OCI-LY1 (cell line): ENCODE data around the gene MAPK9.

Experiments
- H2AFZ ChIP-seq: fragments of 200-600 bp; sonication (generic), shearing (Covaris generic); 2 replicates; pipeline ENCODE4 v1.6.0; 2014; ENCODE audit warnings: antibody characterized with exemption, mild to moderate bottlenecking, low read length
- H3F3A ChIP-seq: fragments of 200-600 bp; sonication (generic), shearing (Covaris generic); 2 replicates; pipeline ENCODE4 v1.6.0; 2014; ENCODE audit warnings: mild to moderate bottlenecking, antibody characterized with exemption, low read length, moderate library complexity; ENCODE audit not compliant: insufficient read depth
- H3K27ac ChIP-seq: fragments of 200-600 bp; sonication (generic); 2 replicates; pipeline ENCODE4 v1.5.1; 2014; ENCODE audit warnings: low read length, mixed run types, mild to moderate bottlenecking, low read depth; ENCODE audit not compliant: poor library complexity, severe bottlenecking
- H3K27me3 ChIP-seq: fragments of 200-600 bp; sonication (generic); 2 replicates; pipeline ENCODE4 v1.6.0; 2014; ENCODE audit warnings: antibody characterized with exemption, mild to moderate bottlenecking, low read length, moderate library complexity; ENCODE audit not compliant: insufficient read depth
- H3K36me3 ChIP-seq: fragments of 200-600 bp; sonication (generic); 2 replicates; pipeline ENCODE4 v1.6.1; 2014; ENCODE audit warnings: mild to moderate bottlenecking, antibody characterized with exemption, low read length, moderate library complexity, mixed read lengths; ENCODE audit not compliant: insufficient read depth
- H3K4me1 ChIP-seq: fragments of 200-600 bp; sonication (generic); 2 replicates; pipeline ENCODE4 v1.5.1; 2014; ENCODE audit warnings: mild to moderate bottlenecking, low read length, moderate library complexity; ENCODE audit not compliant: insufficient read depth, severe bottlenecking
- H3K4me2 ChIP-seq: fragments of 200-600 bp; sonication (generic), shearing (Covaris generic); 2 replicates; pipeline ENCODE4 v1.6.1; 2014; ENCODE audit warnings: low read length
- H3K4me3 ChIP-seq: fragments of 200-600 bp; sonication (generic); 2 replicates; pipeline ENCODE4 v1.5.1; 2014; ENCODE audit warnings: low read length, low read depth, mild to moderate bottlenecking, mixed read lengths; ENCODE audit not compliant: poor library complexity, severe bottlenecking
- H3K79me2 ChIP-seq: fragments of 200-600 bp; shearing (Covaris generic); 2 replicates; pipeline ENCODE4 v1.6.1; 2016; ENCODE audit warnings: mixed run types, low read length, mixed read lengths; ENCODE audit not compliant: insufficient read depth
- H3K9ac ChIP-seq: fragments of 200-600 bp; sonication (generic), shearing (Covaris generic); 2 replicates; pipeline ENCODE4 v1.6.1; 2014; ENCODE audit warnings: mild to moderate bottlenecking, low read length, mixed read lengths
- H3K9me2 ChIP-seq: fragments of 200-600 bp; sonication (generic), shearing (Covaris generic); 2 replicates; pipeline ENCODE4 v1.6.1; 2014; ENCODE audit warnings: low read depth, mild to moderate bottlenecking, low read length, mixed read lengths
- H3K9me3 ChIP-seq: fragments of 200-600 bp; shearing (Covaris generic); 2 replicates; pipeline ENCODE4 v1.6.1; 2014; ENCODE audit warnings: low read length, mixed read lengths
- H4K20me1 ChIP-seq: fragments of 200-600 bp; sonication (generic), shearing (Covaris generic); 2 replicates; pipeline ENCODE4 v1.6.0; 2016; ENCODE audit warnings: mild to moderate bottlenecking, low read length; ENCODE audit not compliant: insufficient read depth
- EZH2 ChIP-seq: fragments of 200-600 bp; sonication (generic), shearing (Covaris generic); IDR thresholded peaks from 2 replicates; pipeline ENCODE4 v1.8.0; 2017; ENCODE audit warnings: borderline replicate concordance, mixed run types, mild to moderate bottlenecking, antibody characterized with exemption, low read length, moderate library complexity, mixed read lengths
- TF ChIP-seq, protein P1 (sequence below): fragments of 200-600 bp; sonication (generic), shearing (Covaris generic); IDR thresholded peaks from 2 replicates; pipeline ENCODE4 v1.5.1; 2017; ENCODE audit warnings: mild to moderate bottlenecking, antibody characterized with exemption, low read length, moderate library complexity, mixed read lengths

MAPK9 gene

DNA sequence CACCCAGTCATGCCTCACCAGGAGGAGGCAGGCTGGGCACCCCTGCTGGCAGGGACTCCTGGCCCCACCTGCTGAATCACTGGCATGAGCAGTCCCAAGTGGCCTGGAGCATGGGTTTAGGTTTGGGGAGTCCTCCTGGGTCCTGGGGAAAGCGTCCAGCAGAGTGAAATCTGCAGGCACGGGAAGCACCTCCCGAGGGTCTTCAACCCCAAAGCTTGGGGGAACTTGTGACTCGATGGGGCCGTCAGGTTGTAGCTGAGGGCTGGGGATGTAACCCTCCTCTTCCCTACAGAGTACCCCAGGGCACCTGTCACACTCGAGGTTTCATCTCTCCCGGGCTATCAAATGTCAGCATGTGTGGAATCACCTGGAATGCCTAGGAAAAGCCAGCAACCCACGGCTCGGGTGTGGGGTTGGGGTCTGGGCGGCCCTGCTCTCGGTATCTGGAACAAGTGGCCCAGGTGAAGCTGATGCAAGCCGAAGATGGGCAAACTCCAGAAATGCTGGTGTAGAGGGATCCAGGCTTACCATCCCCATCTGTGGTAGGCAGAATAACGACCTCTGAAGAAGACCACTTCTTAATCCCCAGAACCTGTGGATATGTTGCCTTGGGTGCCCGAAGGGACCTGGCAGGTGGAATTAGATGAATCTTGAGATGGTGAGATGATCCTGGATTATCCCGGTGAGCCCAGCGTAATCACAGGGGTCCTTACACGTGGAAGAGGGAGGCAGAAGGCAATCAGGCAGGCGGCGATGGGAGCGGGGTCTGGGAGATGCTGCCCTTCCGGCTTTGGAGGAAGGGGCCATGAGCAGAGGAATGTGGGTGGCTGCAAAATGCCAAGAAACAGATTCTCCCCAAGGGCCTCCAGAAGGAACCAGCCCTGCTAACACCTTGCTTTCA, 76.8 kb downstream of the MAPK9 start:
- no peak overlapping the region for H3K4me3 ChIP-seq
- no peaks in the 10 kb centered on the region for H3K4me1 ChIP-seq
- no peak overlapping the region for H3K27ac ChIP-seq
- TF ChIP-seq EZH2: no peak
- TF ChIP-seq, protein P1, sequence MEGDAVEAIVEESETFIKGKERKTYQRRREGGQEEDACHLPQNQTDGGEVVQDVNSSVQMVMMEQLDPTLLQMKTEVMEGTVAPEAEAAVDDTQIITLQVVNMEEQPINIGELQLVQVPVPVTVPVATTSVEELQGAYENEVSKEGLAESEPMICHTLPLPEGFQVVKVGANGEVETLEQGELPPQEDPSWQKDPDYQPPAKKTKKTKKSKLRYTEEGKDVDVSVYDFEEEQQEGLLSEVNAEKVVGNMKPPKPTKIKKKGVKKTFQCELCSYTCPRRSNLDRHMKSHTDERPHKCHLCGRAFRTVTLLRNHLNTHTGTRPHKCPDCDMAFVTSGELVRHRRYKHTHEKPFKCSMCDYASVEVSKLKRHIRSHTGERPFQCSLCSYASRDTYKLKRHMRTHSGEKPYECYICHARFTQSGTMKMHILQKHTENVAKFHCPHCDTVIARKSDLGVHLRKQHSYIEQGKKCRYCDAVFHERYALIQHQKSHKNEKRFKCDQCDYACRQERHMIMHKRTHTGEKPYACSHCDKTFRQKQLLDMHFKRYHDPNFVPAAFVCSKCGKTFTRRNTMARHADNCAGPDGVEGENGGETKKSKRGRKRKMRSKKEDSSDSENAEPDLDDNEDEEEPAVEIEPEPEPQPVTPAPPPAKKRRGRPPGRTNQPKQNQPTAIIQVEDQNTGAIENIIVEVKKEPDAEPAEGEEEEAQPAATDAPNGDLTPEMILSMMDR: no peak
- no peaks in the 10 kb centered on the region for H4K20me1 ChIP-seq
- H3K4me2 ChIP-seq: no peak overlapping the region
- H3K27me3 ChIP-seq: no peaks in the 10 kb centered on the region
- H3K79me2 ChIP-seq: no peaks in the 10 kb centered on the region
- H3K9me2 ChIP-seq: no peaks in the 10 kb centered on the region
- H2AFZ ChIP-seq: no peak overlapping the region
- no peaks in the 10 kb centered on the region for H3K36me3 ChIP-seq
- H3K9ac ChIP-seq: no peak overlapping the region
- no peaks in the 10 kb centered on the region for H3F3A ChIP-seq
- 0 out of 2 replicates have a peak, but pooled peaks cover 5% of the 10 kb centered on the region for H3K9me3 ChIP-seq

DNA sequence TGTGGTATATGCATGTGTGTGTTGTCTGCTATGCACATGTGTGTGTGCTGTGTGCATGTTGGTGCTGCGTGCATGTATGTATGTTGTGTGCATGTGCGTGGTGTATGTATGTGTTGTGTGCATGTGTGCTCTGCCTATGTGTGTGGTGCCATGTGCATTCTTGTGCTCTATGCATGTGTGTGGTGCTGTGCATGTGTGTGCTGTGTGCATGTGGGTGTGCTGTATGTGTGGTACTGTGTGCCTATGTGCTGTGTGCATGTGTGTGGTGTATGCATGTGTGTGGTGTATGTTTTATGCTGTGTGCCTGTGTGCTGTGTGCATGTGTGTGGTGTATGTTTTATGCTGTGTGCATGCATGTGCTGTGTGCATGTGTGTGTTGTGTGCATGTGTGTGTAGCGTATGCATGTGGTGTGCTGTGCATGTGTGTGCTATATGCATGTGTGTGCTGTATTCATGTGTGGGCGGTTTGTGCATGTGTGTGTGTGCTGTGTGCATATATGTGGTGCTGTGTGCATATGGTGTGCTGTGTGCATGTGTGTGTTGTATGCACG, 78.2 kb downstream of the MAPK9 start:
- Histone ChIP-seq H3K27ac (no peak overlapping the region), H3K4me3 (no peak overlapping the region), H4K20me1 (no peaks in the 10 kb centered on the region), H3K79me2 (no peaks in the 10 kb centered on the region), H3K9me2 (no peaks in the 10 kb centered on the region), H3K4me1 (no peaks in the 10 kb centered on the region), H3F3A (no peaks in the 10 kb centered on the region), H3K9me3 (0 out of 2 replicates have a peak, but pooled peaks cover 2% of the 10 kb centered on the region), H3K36me3 (no peaks in the 10 kb centered on the region), H3K27me3 (no peaks in the 10 kb centered on the region), H2AFZ (no peak overlapping the region), H3K9ac (no peak overlapping the region), H3K4me2 (no peak overlapping the region)
- TF ChIP-seq, protein P1: no peak
- no peak for TF ChIP-seq EZH2

DNA sequence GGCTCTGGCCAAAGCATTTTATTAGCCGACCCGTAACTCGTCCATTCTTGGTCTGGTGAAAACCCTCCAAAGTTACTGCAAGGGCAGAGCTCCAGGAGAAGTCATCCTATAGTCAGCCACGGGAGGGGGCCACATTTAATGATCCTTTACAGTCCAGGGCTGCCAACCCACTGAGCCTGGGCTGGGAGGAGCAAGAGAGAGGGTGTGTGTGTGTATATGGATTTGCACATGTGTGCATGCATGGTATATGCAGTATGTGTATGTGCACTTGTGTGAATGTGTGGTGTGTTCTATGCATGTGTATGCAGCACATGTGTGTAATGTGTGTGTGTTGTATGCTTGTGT, 78.7 kb downstream of the MAPK9 start:
- Histone ChIP-seq H3K9me3 (0 out of 2 replicates have a peak, but pooled peaks cover 2% of the 10 kb centered on the region), H3K9ac (no peak overlapping the region), H3K27me3 (no peaks in the 10 kb centered on the region), H4K20me1 (no peaks in the 10 kb centered on the region), H3K79me2 (no peaks in the 10 kb centered on the region), H3K9me2 (no peaks in the 10 kb centered on the region), H3F3A (no peaks in the 10 kb centered on the region), H3K4me1 (peaks cover 4% of the 10 kb centered on the region), H2AFZ (no peak overlapping the region), H3K4me2 (no peak overlapping the region), H3K36me3 (no peaks in the 10 kb centered on the region), H3K27ac (no peak overlapping the region), H3K4me3 (no peak overlapping the region)
- TF ChIP-seq EZH2: no peak
- TF ChIP-seq, protein P1: no peak
